A549 treated with CpdA at 1 μM for 4 hours (cell line): ENCODE data around the gene PRRT3. TPM values are rescaled to one million over a fixed set of nuclear protein-coding genes. Genes with fewer than 3 reads are reported as not detected.

Experiments
- total RNA-seq: library from RNA; stranded (reverse); fragments of 200-300 nt; extraction: Qiagen RNA extraction; gene quantifications from 5 replicates; pipeline ENCODE4 v1.2.3, GENCODE V29; 2022; ENCODE audit warnings: low read depth

PRRT3 gene
- total RNA-seq = 0.72 to 1.5 TPM (median 1.4 TPM) in 5 replicates

DNA sequence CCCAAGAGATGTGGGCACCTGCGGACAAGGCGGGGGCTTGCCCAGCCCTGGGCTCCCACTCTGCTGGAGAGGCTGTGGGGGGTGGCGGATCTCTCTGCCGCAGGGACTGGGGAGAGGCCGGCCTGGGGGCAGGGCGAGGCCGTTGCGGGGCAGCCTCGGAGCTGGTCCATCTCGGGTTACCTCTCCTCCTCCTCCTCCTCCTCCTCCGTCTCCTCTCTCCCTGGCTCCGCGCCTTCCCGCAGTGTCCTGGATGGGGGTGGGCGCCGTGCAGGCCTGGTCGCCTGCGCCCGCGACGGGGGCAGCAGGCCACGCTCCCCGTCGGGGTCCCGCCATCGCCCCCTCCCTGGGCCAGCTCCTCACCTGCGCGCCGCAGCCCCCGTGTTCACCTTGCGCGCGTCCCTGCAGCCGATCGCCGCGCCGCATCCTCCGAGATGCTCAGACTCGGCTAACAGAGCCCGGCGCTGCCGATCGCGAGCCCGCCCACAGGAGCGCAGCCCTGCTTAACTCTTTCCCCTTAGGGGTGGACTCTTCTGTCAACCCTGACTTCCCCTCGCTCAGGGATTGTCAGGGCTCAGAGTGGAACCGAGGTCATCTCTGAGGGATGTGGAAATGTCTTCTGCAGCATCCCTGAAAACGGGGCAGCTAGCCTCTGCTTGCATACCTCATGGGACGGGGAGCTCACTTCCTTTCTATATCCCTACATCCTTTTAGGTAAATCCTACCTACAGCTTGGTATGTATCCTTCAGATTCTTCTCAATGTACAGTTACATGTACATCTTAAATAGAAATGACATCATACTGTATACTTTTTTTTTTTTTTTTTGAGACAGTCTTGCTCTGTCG, at the start of gene PRRT3:
PRRT3 (minus strand) TSS at position 447 of the 844 bp plus-strand sequence. CDS start 2,293 bp downstream, outside the sequence.

DNA sequence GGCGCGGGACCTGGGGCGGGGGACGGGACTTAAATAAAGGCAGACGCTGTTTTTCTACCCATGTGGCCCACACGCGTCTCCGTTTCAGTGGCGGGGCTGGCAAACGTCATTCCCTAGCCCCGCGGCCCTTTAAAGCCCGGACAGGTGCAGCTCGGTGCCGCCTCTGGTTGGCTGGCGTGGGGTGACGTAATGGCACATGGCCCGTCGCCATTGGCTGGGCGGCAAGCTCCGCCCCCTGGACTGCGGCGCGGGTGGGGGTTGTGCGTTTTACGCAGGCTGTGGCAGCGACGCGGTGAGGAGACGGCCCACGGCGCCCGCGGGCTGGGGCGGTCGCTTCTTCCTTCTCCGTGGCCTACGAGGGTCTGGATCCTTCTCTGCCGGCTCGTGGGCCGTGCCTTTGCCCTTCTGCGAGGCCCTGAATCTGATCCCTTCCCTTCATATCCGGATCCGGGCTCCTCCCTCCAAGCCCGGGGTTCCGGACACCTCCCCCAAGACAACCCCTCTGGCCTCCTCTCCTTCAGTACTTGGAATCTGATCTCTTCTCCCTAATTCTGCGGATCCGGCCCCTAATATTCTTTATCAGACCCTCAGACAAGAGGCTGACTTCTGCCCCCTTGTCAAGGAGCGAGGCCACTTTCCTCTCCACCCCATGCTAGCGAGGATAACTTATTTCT, 18.5 kb downstream of the PRRT3 start, which contains the start of gene CRELD1:
CRELD1 (plus strand) TSS at position 274 of the 674 bp plus-strand sequence. CDS start 605 bp downstream, outside the sequence.

DNA sequence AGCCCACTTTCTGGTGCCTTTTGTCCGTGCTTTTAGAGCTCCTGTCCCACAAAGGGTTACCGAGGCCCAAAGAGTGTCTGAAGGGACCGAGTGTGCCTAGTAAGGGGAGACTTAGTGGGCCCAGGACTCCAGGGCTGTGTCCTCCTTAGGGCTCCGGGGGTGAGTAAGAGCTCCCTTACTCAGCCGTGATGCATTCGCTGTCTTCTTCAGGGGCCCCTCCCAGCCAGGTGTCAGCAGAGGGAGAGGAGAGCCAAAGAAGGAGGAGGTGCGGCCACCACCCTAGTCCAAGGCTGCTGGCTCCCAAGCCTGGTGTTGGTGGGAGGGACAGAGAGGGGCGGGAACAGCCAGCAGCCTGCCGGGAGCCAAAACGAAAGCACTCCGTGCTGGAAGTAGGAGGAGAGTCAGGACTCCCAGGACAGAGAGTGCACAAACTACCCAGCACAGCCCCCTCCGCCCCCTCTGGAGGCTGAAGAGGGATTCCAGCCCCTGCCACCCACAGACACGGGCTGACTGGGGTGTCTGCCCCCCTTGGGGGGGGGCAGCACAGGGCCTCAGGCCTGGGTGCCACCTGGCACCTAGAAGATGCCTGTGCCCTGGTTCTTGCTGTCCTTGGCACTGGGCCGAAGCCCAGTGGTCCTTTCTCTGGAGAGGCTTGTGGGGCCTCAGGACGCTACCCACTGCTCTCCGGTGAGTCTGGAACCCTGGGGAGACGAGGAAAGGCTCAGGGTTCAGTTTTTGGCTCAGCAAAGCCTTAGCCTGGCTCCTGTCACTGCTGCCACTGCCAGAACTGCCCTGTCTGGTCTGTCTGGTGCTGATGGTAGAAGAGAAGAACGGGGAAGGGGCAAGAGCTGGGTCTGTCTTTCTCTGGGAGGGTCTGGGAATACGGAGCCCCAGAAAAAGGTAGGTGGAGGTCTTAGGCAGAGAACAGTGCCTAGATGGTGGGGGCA, 35.2 kb downstream of the PRRT3 start, which contains the start of gene IL17RC:
IL17RC (plus strand) TSS at position 365 of the 947 bp plus-strand sequence; CDS start at position 583, 218 bp downstream.

DNA sequence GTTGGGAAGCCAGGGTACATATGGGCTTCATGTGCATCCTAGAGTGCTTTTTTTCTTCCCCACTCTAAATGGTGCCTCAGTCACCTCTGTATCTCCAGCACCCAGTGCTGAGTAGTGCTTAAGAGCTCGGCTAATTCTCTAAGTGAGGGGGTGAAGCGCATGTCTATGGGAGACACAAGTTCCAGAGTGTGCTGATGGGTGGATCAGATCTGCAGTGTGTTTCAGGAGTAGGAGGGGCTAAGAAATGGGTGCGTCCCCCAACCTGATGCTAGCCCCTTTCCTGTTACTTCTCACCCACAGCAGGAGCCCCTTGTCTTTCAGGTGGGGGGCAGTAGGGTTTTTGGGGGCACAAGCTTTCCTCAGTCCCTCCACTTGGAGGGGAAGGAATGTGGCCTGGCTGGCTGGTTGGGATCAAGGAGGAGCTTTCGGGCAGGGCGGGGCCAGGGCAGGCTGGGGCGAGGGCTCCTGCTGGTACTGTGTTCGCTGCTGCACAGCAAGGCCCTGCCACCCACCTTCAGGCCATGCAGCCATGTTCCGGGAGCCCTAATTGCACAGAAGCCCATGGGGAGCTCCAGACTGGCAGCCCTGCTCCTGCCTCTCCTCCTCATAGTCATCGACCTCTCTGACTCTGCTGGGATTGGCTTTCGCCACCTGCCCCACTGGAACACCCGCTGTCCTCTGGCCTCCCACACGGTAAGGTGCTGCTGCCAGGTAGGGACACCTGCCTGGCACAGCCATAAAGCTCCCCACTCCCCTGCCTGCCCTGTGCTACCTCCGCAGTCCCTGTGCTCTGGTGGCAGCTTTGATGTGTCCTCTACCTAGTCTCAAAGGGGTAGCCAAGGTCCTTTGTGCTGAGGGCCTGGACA, 49.6 kb downstream of the PRRT3 start, which contains the start of gene IL17RE:
IL17RE (plus strand) TSS at position 477 of the 866 bp plus-strand sequence; CDS start at position 562, 85 bp downstream.

Other genes with a start within 250 kb of the PRRT3 start
- 0.13 to 0.41 TPM (median 0.23 TPM) in 4 of 5 replicates, not detected in the other for gene CPNE9, start 248.6 kb downstream of the PRRT3 start, total RNA-seq
- 17.1 to 19.5 TPM (median 18.2 TPM) in 5 replicates for gene BRPF1, start 220.7 kb downstream of the PRRT3 start, total RNA-seq
- gene OGG1, start 202.5 kb downstream of the PRRT3 start, total RNA-seq = 14.5 to 17.6 TPM (median 16.5 TPM) in 5 replicates
- gene CAMK1, start 182.5 kb downstream of the PRRT3 start, total RNA-seq = 13.6 to 17.6 TPM (median 16.7 TPM) in 5 replicates
- gene TADA3, start 159.9 kb downstream of the PRRT3 start, total RNA-seq = 53.3 to 59.8 TPM (median 58.6 TPM) in 5 replicates
- gene ARPC4, start 159.3 kb downstream of the PRRT3 start, total RNA-seq = 154 to 256 TPM (median 159 TPM) in 5 replicates
- gene TTLL3, start 142.1 kb downstream of the PRRT3 start, total RNA-seq = 6.2 to 11.1 TPM (median 7.2 TPM) in 5 replicates
- 34.8 to 48.6 TPM (median 43.3 TPM) in 5 replicates for gene RPUSD3, start 108.4 kb downstream of the PRRT3 start, total RNA-seq
- gene CIDEC, start 72.2 kb downstream of the PRRT3 start, total RNA-seq = 1.6 to 3.0 TPM (median 2.6 TPM) in 5 replicates
- 50.9 to 72.3 TPM (median 67.1 TPM) in 5 replicates for gene JAGN1, start 61.8 kb downstream of the PRRT3 start, total RNA-seq
- gene IL17RE, start 49.6 kb downstream of the PRRT3 start, total RNA-seq = 0.87 to 1.3 TPM (median 1.0 TPM) in 5 replicates
- 12.1 to 14.7 TPM (median 13.1 TPM) in 5 replicates for gene IL17RC, start 35.3 kb downstream of the PRRT3 start, total RNA-seq
- 10.8 to 13.6 TPM (median 12.8 TPM) in 5 replicates for gene CRELD1, start 18.6 kb downstream of the PRRT3 start, total RNA-seq
- gene EMC3, start 34.4 kb upstream of the PRRT3 start, total RNA-seq = 117 to 135 TPM (median 127 TPM) in 5 replicates
- gene FANCD2, start 74.0 kb upstream of the PRRT3 start, total RNA-seq = 17.5 to 26.0 TPM (median 19.9 TPM) in 5 replicates
- gene FANCD2OS, start 155.8 kb upstream of the PRRT3 start, total RNA-seq = not detected in 5 replicates
- 169 to 187 TPM (median 179 TPM) in 5 replicates for gene BRK1, start 163.3 kb upstream of the PRRT3 start, total RNA-seq
- gene VHL, start 189.4 kb upstream of the PRRT3 start, total RNA-seq = 31.9 to 33.2 TPM (median 33.0 TPM) in 5 replicates
- 23.0 to 31.6 TPM (median 25.3 TPM) in 5 replicates for gene IRAK2, start 212.5 kb upstream of the PRRT3 start, total RNA-seq